ENCODE results near the gene NFIA.

The NFIA gene

GRCh38 chr1:61280452-61280851 lies 198.1 kb downstream of the NFIA start:
- no peak for DNase-seq

DNA sequence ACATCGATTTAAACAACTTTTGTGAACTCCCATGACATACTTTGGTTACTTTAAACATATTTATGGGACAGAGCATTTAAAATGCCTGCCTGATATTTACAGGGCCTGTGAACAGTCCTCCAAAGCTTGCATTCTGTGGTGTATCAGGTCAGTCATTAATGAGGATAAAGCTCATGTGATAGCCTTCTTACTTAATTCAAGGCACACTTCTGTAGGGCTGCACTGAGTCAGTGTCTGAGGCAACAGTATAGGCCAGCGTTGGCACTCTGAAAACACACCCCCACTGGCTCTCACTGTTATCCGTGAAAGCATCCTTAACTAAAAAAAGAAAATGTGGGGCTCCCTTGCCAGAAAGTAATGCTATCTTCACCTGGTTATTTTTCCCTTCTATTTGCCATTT lies 200.0 kb downstream of the NFIA start:
- DNase-seq, result no peak

DNA sequence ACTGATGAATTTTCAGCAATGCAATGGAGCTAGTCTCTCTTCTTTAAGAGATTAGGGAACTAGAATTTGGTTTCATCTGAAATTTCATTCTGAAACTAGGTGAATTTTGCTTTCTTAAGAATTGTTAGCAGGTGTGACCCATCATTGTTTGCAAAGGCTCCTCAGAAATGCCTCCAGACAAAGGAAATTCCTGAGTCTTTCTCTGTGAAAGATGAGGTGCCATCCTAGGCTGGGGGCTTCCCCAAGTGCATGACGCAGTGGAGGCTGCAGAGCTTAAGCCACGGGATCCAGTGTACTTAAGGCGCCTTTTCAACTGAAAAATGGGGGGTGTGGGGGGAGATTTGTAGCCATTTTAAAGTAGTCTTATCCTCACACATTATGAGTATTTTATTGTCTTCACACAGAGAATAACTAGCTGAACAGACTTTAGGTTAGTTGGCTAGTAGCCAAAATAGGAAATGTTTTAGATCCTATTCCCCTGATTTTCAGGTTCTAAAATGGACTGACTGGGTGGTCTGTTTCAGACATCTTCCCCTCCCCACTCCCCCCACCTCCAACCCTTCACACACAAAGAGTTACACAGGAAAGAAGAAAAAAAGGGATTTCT lies 202.0 kb downstream of the NFIA start:
- DNase-seq, result no peak

GRCh38 chr1:61284936-61285335 lies 202.6 kb downstream of the NFIA start:
- DNase-seq, result no peak

- DNase-seq, result no peak
These were observed 203.1 kb downstream of the NFIA start for GRCh38 chr1:61285371-61285885.

DNA sequence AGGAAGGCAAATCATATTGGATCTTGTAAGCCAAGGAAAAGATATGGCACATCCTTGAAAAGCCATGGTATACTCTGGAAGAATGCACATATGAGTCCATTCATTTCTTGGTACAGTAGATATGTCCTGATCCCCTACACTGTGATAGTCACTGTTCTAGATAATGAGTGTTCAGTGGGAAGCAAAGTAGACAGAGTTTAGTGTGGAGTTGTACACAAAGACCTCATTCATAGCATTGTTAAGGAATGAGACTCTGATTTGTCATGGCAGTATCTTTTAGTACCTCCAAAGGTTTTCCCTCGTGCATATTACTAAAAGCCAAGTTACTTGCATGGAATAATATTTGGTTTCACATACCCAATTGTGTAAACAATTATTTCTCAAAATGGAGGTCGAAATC lies 204.7 kb downstream of the NFIA start:
- no peak for DNase-seq

- DNase-seq, result no peak
These were observed 205.4 kb downstream of the NFIA start for GRCh38 chr1:61287734-61288133.

DNA sequence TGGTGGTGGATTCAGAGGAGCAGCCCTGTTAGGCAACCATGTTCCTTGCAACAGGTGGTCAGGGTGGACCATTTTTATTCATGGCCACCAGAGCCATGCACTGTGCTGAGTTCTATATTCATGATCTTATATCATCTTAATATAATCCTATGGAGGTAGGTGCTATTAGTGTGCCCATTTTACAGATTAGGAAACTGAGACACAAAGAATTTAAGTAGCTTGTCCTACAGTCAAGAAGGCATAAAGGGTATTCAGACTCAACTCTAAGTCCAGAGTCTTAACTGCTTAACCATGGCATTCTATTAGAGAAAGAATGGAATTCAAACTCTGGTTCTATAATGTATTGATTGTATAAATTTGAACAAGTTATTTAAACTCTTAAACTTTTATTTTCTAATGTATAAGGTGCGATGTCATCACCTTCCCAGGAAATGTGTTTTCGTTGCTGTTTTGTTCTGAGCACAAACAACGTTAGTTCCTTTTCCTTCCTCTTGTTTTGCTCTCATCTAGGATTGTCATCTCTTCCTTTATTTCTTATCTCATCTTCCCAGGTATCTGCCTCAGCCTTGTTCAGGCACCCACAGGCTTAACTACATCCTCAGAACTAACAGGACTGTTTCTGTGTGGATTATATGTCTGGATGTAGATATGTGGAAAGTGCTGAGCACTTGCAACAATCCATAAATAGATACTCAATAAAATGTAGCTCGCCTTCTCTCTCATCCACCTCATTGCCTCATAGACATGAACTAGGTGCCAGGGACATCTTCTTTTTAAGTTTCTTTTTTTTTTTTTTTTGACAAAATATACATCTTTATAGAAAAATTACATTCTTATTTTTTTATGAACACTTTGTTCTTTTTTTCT lies 207.1 kb downstream of the NFIA start:
- no peak for DNase-seq

DNA sequence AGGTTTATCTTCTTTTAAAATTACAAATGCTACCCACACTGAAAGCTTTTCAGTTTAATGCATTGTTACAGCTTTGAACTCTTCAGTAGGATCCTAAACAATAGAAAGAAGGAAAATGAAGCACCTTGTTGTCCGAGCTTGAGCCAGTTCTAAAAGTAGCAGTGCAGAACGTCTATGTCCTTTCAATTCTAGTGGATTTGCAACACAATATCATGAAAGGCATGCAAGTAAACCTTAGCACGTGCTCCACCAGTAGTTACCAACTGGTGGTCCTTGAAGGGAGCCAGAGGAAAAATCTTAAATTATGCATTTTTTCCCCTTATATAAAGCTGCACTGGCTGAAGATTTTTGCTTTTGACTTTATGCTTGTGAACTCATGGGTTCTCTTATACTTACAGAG lies 208.2 kb downstream of the NFIA start:
- DNase-seq, result no peak

- DNase-seq, result no peak
These were observed 210.8 kb downstream of the NFIA start for GRCh38 chr1:61293197-61293596.

DNA sequence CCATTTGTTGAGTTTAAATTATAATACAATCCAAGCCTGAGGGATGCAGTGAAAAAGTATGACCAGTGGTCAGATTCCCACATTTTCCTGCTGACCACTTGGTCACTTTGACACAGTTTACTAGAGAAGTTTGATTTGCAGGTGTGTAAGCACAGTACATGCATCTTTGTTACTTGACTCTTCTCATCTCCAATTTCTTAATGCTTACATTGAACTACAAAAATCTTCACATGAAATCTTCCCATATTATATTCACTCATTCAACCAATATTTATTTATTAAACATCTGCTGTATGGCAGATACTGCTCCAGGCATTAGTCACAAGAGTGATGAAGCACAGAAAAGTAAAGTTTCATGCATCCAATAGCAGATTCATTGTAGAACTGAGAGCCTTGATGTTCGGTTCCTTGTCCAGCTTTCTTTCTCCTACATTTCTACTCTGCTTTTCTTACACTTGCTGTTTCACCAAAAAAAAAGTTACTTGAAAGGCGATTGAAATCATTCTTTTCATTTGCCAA lies 211.7 kb downstream of the NFIA start:
- DNase-seq, result no peak

- no peak for DNase-seq
These were observed 212.6 kb downstream of the NFIA start for GRCh38 chr1:61294930-61295329.

DNA sequence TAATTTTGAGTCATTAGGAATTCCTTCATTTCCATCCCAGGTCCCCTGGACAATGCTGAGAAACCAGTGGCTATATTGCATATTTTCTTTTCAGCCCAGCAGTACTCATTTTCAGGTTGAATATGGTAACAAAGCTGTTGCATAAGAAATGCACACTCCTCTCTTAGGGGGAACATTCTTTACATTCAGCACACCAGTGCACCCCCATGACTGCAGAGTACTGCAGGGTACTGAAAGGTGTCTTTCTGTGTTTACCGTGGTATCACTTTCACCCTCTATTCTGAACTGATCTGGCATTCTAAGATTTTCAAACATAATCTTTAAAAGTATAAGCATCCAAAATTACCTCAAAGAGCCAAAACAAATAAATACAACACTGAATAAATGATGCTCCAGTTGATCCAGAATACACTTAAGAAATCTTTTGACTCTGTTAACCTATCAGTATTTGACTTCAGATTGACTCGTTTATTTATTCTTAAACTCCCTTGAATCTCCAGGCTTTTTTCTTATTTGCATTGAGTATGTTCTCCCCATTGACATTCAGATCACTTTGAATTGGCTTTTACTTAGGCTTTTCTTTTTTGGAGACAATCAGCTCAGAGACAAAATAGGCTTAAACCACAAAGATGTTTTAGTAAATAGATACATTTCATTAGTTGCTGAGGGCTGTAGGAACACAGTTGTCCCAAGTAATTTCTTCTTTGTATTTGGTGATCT lies 213.6 kb downstream of the NFIA start:
- no peak for DNase-seq

DNA sequence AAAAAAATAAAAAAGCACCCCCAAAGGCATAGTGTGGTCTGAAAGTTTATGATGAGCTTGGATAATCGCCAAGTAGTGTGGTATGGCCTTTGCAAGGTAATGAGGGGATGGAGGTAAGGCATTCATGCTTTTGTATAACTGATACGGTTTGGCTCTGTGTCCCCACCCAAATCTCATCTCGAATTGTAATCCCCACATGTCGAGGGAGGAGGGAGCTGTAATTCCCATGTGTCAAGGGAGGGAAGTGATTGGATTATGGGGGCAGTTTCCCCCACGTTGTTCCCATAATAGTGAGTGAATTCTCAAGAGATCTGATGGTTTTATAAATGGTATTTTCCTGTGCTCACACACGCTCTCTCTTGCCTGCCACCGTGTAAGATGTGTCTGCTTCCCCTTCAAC lies 215.5 kb downstream of the NFIA start:
- no peak for DNase-seq

GRCh38 chr1:61299463-61299862 lies 217.1 kb downstream of the NFIA start:
- DNase-seq, result no peak

DNA sequence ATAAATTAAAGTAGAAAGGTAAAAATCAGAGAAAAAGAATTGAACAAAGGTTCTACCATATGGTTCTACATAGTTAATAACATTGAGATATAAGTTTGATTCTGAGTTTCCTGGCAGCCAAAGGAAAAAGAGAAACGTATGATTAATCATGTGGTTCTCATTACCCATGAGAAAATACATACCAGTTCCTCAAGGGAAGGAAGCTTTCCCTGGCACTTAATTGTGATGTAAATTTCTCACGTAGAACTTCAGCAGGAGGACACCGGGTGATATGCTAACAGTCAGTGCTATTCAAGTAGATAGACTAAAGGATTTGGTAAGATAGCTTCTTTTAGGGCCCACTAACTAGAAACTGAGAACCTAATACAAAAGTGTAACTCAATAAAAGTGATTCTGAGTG lies 218.5 kb downstream of the NFIA start:
- DNase-seq, result no peak

DNA sequence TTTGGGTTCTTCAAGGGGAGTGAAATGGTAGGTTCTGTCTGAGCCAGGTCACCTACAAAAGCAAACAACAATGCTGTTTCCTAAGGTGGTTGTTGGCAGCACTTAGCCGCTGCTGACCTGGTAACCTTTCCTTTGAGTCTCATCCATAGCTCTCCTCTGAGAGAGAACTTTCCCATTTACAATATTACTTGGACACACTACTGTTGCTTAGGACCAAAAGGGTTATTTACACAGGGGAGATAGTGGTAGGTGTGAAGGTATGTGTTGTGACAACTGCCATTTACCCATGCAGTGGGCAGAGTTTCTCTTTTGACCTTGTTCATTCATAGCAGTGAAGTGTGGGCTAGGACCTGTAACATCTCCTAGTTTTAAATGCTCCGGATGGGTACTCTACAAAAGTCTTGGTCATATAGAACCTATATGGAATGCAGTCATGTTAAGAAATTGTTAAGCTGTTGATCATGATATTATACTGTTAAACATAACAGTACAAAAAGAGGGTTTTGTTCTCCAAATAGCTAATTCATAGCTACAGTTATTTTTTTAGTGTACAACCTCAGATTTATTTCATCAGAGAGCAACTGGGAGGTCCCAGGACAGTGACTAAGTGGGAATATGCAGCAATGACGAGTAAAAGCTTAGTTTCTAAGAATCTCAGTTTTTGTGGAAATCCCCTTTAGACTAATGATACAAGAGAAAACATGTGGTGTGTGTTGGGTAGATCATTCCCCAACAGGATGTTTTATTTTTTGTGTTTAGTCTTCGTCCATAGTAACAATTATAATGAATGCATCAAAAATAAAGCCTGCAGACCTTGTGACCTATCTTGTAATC lies 219.7 kb downstream of the NFIA start:
- no peak for DNase-seq

DNA sequence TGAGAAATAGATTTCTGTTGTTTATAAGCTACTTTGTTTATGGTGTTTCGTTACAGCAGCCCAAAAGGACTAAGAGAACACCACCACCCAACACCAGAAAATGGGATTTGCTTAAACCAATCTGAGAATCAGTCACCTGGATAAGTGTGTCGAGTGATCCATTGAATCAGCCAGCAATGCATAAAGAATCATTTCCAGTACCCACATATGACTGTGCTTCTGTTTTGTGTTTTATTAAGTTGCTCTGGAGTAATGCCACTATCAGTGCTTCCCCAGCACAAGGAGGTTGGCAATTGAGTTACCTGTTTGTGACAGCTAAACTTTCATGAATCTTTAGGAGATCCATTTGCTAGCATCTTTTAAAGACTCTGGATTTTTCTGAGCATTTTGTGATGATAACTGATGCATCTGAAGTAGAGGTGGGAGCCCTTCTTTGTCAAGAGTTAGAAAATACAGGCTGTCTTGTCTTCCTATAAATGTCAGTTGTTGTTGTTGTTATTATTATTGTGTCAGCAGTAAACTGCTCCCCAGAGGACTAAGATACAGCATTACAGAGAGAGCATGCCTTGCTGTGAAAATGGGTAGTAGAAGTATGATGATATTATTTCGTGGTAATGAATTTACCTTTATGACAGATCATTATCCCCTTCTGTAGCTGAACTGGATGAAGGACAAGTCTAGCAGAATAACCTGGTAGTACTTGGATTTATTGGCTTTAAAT lies 225.2 kb downstream of the NFIA start:
- DNase-seq, result no peak

- DNase-seq, result no peak
These were observed 227.7 kb downstream of the NFIA start for GRCh38 chr1:61310057-61310456.

DNA sequence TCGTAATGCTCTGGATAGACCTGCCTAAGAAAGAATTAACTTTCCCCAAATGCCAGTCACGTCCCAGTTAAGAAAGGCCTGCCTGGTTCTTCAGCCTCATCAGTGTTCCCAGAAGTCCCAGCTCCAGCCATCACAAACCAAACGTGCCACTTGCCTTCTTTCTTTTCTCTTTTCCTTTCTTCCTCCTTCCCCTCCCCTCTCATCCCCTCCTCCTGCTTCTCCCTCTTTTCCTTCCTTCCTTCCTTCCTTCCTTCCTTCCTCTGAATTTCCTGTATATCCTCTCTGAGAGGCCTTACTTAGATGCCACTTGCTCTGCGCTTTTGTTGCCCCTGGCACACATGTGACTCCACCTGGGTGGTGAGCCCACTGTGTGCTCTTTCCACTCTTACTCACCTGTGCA lies 228.2 kb downstream of the NFIA start:
- DNase-seq, result no peak

DNA sequence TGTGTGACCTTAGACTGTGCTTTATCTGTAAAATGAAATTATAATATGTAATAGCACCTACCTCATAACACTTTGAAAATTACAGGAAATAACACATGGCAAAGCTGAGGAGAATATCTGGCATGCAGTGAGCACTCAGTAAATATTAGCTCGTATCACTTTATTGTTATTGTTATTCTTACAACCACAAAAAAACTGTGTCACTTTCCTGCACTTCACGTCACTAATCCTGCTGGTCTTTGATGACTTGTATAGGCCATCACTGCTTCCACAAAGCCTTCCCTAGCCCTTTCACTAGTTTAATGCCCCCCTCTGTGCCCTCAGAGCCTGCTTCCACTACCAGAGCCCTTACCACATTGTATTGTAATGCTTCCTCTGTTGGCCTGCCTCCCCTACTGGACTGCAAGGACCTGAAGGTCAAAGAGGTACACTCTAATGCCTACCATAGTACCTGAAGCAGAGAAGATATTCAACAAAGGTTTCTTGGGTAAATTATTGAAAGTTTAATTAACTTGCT lies 231.6 kb downstream of the NFIA start:
- no peak for DNase-seq

GRCh38 chr1:61315011-61315410 lies 232.7 kb downstream of the NFIA start:
- DNase-seq, result no peak

All from right forelimb (tissue), 1 donor.